ENCODE data around the gene FAM168A. TPM values are rescaled to one million over a fixed set of nuclear protein-coding genes. Genes with fewer than 3 reads are reported as not detected.

Gene FAM168A
- total and polyA plus RNA-seq, 10 of the 15 experiments (the other 5 are each of a cell fraction or from before 2014, with no cell fraction given) = 1.7 to 20.0 (median 10.0) TPM

DNA sequence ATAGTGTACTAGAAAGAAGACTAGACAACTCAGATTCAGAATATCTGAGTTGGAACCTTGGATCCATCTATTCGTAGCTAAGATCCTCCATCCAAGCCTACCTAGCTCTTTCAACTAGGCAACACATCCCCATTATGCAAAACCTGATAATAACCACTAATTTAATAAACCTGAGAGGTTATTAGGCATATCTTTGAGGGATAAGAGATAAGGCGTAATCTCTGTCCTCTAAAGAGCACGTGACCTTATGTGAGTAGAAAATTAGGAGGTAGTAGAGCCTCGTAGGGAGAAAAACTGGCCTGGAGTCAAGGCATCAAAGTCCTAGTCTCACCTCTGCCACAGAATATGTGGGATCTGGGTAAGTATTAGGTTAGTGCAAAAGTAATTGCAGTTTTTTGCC, 87.8 kb downstream of the FAM168A start:
- intact Hi-C loops (cut with micrococcal nuclease; ENCODE audit: unreplicated experiment) = no loop called here
- Histone ChIP-seq H3K36me3 (ENCODE audit: control insufficient read depth in 2 of 2, insufficient read depth in 2 of 2, low read length in 1 of 2) (0 out of 4 replicates have a peak, but pooled peaks cover 0 to 4% of the 10 kb centered on the region in 2 experiments), H3K27ac (ENCODE audit: control insufficient read depth, insufficient read depth) (no peak overlapping the region), H2AFZ (ENCODE audit: control insufficient read depth, low read depth, low read length) (no peak overlapping the region), H4K20me1 (ENCODE audit: control insufficient read depth, insufficient read depth) (no peaks in the 10 kb centered on the region), H3K27me3 (replicated peaks in 1 of 2; ENCODE audit: control insufficient read depth in 2 of 2, insufficient read depth in 2 of 2, low read length in 1 of 2) (no peaks in the 10 kb centered on the region), H3K4me1 (ENCODE audit: control insufficient read depth, insufficient read depth, low read length) (no peaks in the 10 kb centered on the region), H3K79me2 (ENCODE audit: control insufficient read depth, insufficient read depth, low read length) (no peaks in the 10 kb centered on the region), H3K9ac (ENCODE audit: control insufficient read depth, insufficient read depth, low read length) (no peak overlapping the region), H3K4me2 (ENCODE audit: control insufficient read depth, insufficient read depth) (no peak overlapping the region), H3K9me3 (replicated peaks; ENCODE audit: control insufficient read depth, insufficient read depth, low read length) (no peaks in the 10 kb centered on the region), H3K4me3 (no peak overlapping the region)
- no TSS peak for BruUV-seq (replicated peaks)
- DNase-seq (ENCODE audit: low read depth, low spot score) = no peak
- ChIA-PET RAD21 (ENCODE audit: unreplicated experiment) (no interaction called here), SMC1A (ENCODE audit: uncharacterized antibody, unreplicated experiment) (interaction anchor here (0.9 to 4.4 kb wide), 5 partner anchors 18 to 137 kb away, joined by 3 to 19 read pairs (median 4); no protein-coding TSS in a partner anchor), POLR2A (interaction anchor here (1.6 kb wide), 1 partner anchor 12 kb away, joined by 4 read pairs; no protein-coding TSS in a partner anchor), CTCF (interaction anchor here (0.7 to 2.3 kb wide), 2 partner anchors 31 to 85 kb away, joined by 3 to 12 read pairs; no protein-coding TSS in a partner anchor)
- FAIRE-seq = no peak
- TF ChIP-seq TCF12 (IDR thresholded peaks at IDR 0.05; ENCODE audit: low read depth, low read length) (no peak), KDM1A (IDR thresholded peaks at IDR 0.05; ENCODE audit: borderline replicate concordance) (no peak)
- in situ Hi-C loops (cut with MboI) = no loop called here
- no peak for ATAC-seq
- 99% methylated on average over 4 of the region's 4 CpGs for WGBS (ENCODE audit: insufficient coverage, insufficient replicate concordance, low lambda C conversion rate, missing lambda C conversion rate)

DNA sequence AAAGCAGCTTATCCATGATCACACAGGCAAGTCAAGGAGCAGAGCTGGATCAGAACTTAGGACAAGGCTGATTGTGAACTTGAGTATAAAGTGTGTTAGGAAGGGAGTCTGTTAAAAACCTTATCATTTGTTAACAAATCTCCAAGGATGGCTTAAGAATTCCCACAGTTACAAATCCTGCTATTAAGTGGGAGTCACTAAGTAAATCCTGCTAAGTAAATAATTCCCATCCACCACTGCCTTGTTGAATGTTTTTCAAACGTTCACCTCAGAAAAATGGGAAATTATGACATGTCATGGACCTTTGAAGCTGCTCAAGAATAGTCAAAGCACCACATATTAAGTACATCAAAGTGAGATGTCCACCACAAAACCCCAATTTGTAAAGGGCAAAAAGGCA, 88.7 kb downstream of the FAM168A start:
- ATAC-seq = no peak
- WGBS (ENCODE audit: insufficient coverage, insufficient replicate concordance, low lambda C conversion rate, missing lambda C conversion rate) = 42% methylated on average over 1 of the region's 1 CpG
- no peak for FAIRE-seq
- Histone ChIP-seq H3K36me3 (ENCODE audit: control insufficient read depth in 2 of 2, insufficient read depth in 2 of 2, low read length in 1 of 2) (no peaks in the 10 kb centered on the region), H3K27me3 (replicated peaks in 1 of 2; ENCODE audit: control insufficient read depth in 2 of 2, insufficient read depth in 2 of 2, low read length in 1 of 2) (no peaks in the 10 kb centered on the region), H3K9ac (ENCODE audit: control insufficient read depth, insufficient read depth, low read length) (no peak overlapping the region), H2AFZ (ENCODE audit: control insufficient read depth, low read depth, low read length) (no peak overlapping the region), H3K27ac (ENCODE audit: control insufficient read depth, insufficient read depth) (no peak overlapping the region), H3K4me2 (ENCODE audit: control insufficient read depth, insufficient read depth) (no peak overlapping the region), H3K9me3 (replicated peaks; ENCODE audit: control insufficient read depth, insufficient read depth, low read length) (no peaks in the 10 kb centered on the region; the same call in 2 of the 3 replicates), H3K79me2 (ENCODE audit: control insufficient read depth, insufficient read depth, low read length) (no peaks in the 10 kb centered on the region), H4K20me1 (ENCODE audit: control insufficient read depth, insufficient read depth) (no peaks in the 10 kb centered on the region), H3K4me3 (no peak overlapping the region), H3K4me1 (ENCODE audit: control insufficient read depth, insufficient read depth, low read length) (no peaks in the 10 kb centered on the region)
- no peak for TF ChIP-seq IKZF1 (conservative IDR thresholded peaks at IDR 0.05)
- TF ChIP-seq, protein P1, sequence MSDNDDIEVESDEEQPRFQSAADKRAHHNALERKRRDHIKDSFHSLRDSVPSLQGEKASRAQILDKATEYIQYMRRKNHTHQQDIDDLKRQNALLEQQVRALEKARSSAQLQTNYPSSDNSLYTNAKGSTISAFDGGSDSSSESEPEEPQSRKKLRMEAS (IDR thresholded peaks at IDR 0.05; ENCODE audit: low read depth, low read length) = no peak
- TF ChIP-seq, protein P2, sequence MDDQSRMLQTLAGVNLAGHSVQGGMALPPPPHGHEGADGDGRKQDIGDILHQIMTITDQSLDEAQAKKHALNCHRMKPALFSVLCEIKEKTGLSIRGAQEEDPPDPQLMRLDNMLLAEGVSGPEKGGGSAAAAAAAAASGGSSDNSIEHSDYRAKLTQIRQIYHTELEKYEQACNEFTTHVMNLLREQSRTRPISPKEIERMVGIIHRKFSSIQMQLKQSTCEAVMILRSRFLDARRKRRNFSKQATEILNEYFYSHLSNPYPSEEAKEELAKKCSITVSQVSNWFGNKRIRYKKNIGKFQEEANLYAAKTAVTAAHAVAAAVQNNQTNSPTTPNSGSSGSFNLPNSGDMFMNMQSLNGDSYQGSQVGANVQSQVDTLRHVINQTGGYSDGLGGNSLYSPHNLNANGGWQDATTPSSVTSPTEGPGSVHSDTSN (IDR thresholded peaks at IDR 0.05; ENCODE audit: insufficient replicate concordance, low read depth, low read length) = no peak
- no peak for TF ChIP-seq ZNF384 (IDR thresholded peaks at IDR 0.05; ENCODE audit: borderline replicate concordance, low read depth, low read length)
- TF ChIP-seq, protein P3, sequence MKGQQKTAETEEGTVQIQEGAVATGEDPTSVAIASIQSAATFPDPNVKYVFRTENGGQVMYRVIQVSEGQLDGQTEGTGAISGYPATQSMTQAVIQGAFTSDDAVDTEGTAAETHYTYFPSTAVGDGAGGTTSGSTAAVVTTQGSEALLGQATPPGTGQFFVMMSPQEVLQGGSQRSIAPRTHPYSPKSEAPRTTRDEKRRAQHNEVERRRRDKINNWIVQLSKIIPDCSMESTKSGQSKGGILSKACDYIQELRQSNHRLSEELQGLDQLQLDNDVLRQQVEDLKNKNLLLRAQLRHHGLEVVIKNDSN (IDR thresholded peaks at IDR 0.05; ENCODE audit: borderline replicate concordance, extremely low read length, insufficient read depth, low read depth, low read length) = no peak
- no peak for TF ChIP-seq ZZZ3 (IDR thresholded peaks at IDR 0.05; ENCODE audit: control insufficient read depth, insufficient read length, low read depth)
- no peak for TF ChIP-seq CHD4 (IDR thresholded peaks at IDR 0.05)
- TF ChIP-seq TCF7 (IDR thresholded peaks at IDR 0.05; ENCODE audit: borderline replicate concordance) = no peak
- TF ChIP-seq SIN3A (IDR thresholded peaks at IDR 0.05; ENCODE audit: low read depth, low read length) = no peak
- no peak for TF ChIP-seq KLF5 (IDR thresholded peaks at IDR 0.05; ENCODE audit: partially characterized antibody)
- no peak for TF ChIP-seq CBFB (IDR thresholded peaks at IDR 0.05; ENCODE audit: low read depth)
- CTCF ChIA-PET = interaction anchor here (0.7 kb wide), 1 partner anchor 86 kb away, joined by 3 read pairs; no protein-coding TSS in a partner anchor
- RAD21 ChIA-PET (ENCODE audit: unreplicated experiment) = interaction anchor here (1.0 kb wide), 1 partner anchor 12 kb away, joined by 3 read pairs; no protein-coding TSS in a partner anchor
- in situ Hi-C loops (cut with MboI) = no loop called here
- POLR2A ChIA-PET = no interaction called here
- no peak for DNase-seq (ENCODE audit: low read depth, low spot score)
- no TSS peak for BruUV-seq (replicated peaks)
- SMC1A ChIA-PET (ENCODE audit: uncharacterized antibody, unreplicated experiment) = interaction anchor here (0.6 to 4.4 kb wide), 5 partner anchors 8 to 138 kb away, joined by 3 to 19 read pairs (median 4); no protein-coding TSS in a partner anchor
- intact Hi-C loops (cut with micrococcal nuclease; ENCODE audit: unreplicated experiment) = no loop called here
